Upper lobe of right lung (tissue), 1 donor: ENCODE data around the gene SCN11A. TPM values are rescaled to one million over a fixed set of nuclear protein-coding genes. Genes with fewer than 3 reads are reported as not detected.

Source experiments
- ATAC-seq: fragments of 200-7000 bp; cut with Tn5 transposase; one replicate; pipeline ENCODE4 v1.9.1; 2020; ENCODE audit warnings: mild to moderate bottlenecking, moderate library complexity
- DNase-seq: peaks from one replicate; pipeline ENCODE4 v3.0.0-alpha.2; 2020
- H3K27ac ChIP-seq: fragments of 200-600 bp; one replicate; pipeline ENCODE4 v1.8.0; 2022
- H3K27me3 ChIP-seq: fragments of 200-600 bp; one replicate; pipeline ENCODE4 v1.8.0; 2022; ENCODE audit warnings: mild to moderate bottlenecking
- H3K36me3 ChIP-seq: fragments of 200-600 bp; one replicate; pipeline ENCODE4 v1.8.0; 2022
- H3K4me1 ChIP-seq: fragments of 200-600 bp; one replicate; pipeline ENCODE4 v1.8.0; 2022
- H3K4me3 ChIP-seq: fragments of 200-600 bp; one replicate; pipeline ENCODE4 v1.8.0; 2022; ENCODE audit warnings: mild to moderate bottlenecking
- H3K9me3 ChIP-seq: fragments of 200-600 bp; one replicate; pipeline ENCODE4 v1.8.0; 2022
- CTCF ChIP-seq: fragments of 200-600 bp; IDR thresholded peaks from one replicate; pipeline ENCODE4 v1.8.0; 2022; ENCODE audit warnings: antibody characterized with exemption
- intact Hi-C: fragments of 100-400 bp; cut with DNase I; formaldehyde crosslinking; loops from one replicate; pipeline ENCODE4 v1.11.0; 2022
- total RNA-seq: library from RNA; stranded (reverse); fragmentation: NEBNext Ultra II Directional; extraction: Animal tissue kit (Norgen Biotek cat#: 25700); gene quantifications from one replicate; pipeline ENCODE4 v1.2.1, GENCODE V29; 2021
- donor health status: DM: no; HTN: yes; CAD: no; lungs with severe emphysema.

SCN11A gene
- total RNA-seq, 1 donor from 2014 or later: 0.14 TPM

GRCh38 chr3:39013921-39014509 lies 37.7 kb downstream of the SCN11A start:
- H3K27ac ChIP-seq: no peak overlapping the region

DNA sequence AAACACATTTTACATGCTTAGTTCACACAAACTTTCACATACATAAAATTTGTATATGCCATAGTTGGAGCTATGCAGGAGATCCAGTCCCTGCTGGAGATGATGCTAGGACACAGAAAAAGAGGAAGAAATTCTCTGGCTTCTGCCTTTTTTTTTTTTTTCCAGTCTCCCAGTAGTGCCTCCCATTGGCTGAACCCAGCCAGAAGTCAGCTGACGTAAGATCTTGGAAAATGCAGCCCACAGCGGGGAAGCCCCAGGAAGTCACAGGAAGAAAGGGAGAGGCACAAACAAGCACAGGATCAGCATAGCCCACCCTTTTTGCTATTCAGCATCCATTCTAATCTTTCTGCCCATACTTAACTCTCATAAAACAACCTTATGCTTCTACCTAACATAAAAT lies 38.5 kb downstream of the SCN11A start:
- Histone ChIP-seq H3K36me3 (no peaks in the 10 kb centered on the region), H3K4me3 (no peak overlapping the region), H3K4me1 (no peaks in the 10 kb centered on the region), H3K27ac (no peak overlapping the region), H3K27me3 (no peaks in the 10 kb centered on the region), H3K9me3 (no peaks in the 10 kb centered on the region)
- intact Hi-C loops: no loop called here
- no peak for ATAC-seq
- no peak for TF ChIP-seq CTCF
- DNase-seq: no peak

More at GRCh38 chr3:39013921-39014509, 37.7 kb downstream of the SCN11A start:
- DNase-seq (no peak), ATAC-seq (no peak)
- intact Hi-C loops: no loop called here
- Histone ChIP-seq H3K27me3 (no peaks in the 10 kb centered on the region), H3K4me3 (no peak overlapping the region), H3K4me1 (no peaks in the 10 kb centered on the region), H3K36me3 (no peaks in the 10 kb centered on the region), H3K9me3 (no peaks in the 10 kb centered on the region)
- TF ChIP-seq CTCF: no peak

DNA sequence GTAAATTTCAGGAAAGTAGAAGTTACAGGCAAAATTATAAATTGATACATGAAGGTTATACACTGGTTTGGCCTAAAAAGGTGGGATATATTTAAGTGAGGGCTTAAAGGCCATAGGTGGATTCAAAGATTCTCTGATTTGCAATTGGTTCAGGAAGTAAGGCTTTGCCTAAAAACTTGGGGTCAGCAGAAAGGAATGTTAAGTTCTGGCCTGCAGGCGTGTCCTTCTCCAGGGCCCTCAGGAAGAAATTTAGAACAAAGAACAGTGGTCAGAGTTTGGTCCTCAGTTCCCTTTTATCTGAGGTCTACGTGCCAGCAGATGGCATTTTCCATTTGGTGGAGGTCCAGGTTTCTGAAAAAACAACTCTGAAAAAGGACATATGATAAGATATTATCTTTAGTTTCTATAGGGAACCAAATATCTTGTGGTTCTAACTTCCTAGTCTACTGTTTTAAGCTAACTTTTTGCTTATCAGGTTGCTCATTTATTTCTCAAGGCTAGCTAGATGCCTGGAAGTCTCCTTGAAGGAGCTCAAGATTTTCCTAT lies 40.5 kb downstream of the SCN11A start:
- DNase-seq (no peak), ATAC-seq (no peak)
- intact Hi-C loops: no loop called here
- no peaks in the 10 kb centered on the region for H3K9me3 ChIP-seq
- H3K27ac ChIP-seq: no peak overlapping the region
- no peak overlapping the region for H3K4me3 ChIP-seq
- no peaks in the 10 kb centered on the region for H3K27me3 ChIP-seq
- H3K4me1 ChIP-seq: no peaks in the 10 kb centered on the region
- no peaks in the 10 kb centered on the region for H3K36me3 ChIP-seq
- TF ChIP-seq CTCF: no peak

DNA sequence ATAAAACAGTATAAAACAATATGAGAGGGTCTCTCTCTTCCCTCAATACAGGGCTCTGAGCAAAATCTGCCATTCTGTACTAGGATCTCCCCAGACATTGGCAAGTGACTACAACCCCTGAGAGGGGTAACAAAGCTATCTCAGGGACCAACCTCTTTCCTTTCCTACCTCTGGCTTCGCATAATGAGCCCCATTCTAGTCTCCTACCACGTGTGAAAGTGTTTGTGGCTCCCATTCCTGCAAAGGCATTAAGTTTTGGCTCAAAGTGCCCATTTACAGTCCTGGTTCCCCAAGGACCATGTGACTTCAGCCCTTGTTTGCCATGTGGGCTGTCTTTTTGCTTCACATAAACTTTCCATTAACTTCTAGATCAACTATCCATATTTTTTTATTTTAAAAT lies 46.4 kb downstream of the SCN11A start:
- TF ChIP-seq CTCF: no peak
- Histone ChIP-seq H3K27ac (no peak overlapping the region), H3K9me3 (no peaks in the 10 kb centered on the region), H3K4me1 (no peaks in the 10 kb centered on the region), H3K27me3 (no peaks in the 10 kb centered on the region), H3K4me3 (no peak overlapping the region), H3K36me3 (no peaks in the 10 kb centered on the region)
- ATAC-seq (no peak), DNase-seq (no peak)
- intact Hi-C loops: no loop called here

Other genes with a start within 250 kb of the SCN11A start
- gene SCN10A, start 235.7 kb downstream of the SCN11A start, total RNA-seq: not detected
- gene WDR48, start 72 bp upstream of the SCN11A start, total RNA-seq: 36.7 TPM
- 86.9 TPM for gene GORASP1, start 55.7 kb upstream of the SCN11A start, total RNA-seq
- 11.6 TPM for gene TTC21A, start 55.7 kb upstream of the SCN11A start, total RNA-seq
- 89.3 TPM for gene CSRNP1, start 101.6 kb upstream of the SCN11A start, total RNA-seq
- gene XIRP1, start 140.7 kb upstream of the SCN11A start, total RNA-seq: not detected
- 8.3 TPM for gene CX3CR1, start 228.1 kb upstream of the SCN11A start, total RNA-seq